Keratinocyte (primary cell): ENCODE data around the gene SLC6A1.

Experiments
- CTCF ChIP-seq, 3 experiments: IDR thresholded peaks in 1 of 3; conservative IDR thresholded peaks in 1 of 3; optimal IDR thresholded peaks in 1 of 3; 2 replicates in 2 of 3; 3 replicates in 1 of 3; pipeline versions ENCODE3 to v1.5.1; 2011; ENCODE audit warnings: low read length in 3 of 3, mild to moderate bottlenecking in 3 of 3, moderate library complexity in 2 of 3, control low read depth in 1 of 3, inconsistent platforms in 1 of 3; ENCODE audit not compliant: insufficient read depth in 2 of 3; ENCODE audit errors: extremely low read depth in 1 of 3
- EZH2 ChIP-seq: IDR thresholded peaks from one replicate; pipeline ENCODE4 v1.6.1; 2012; ENCODE audit warnings: inconsistent platforms, mild to moderate bottlenecking, low read length, moderate library complexity

GRCh38 chr3:11085093-11085840 lies 92.7 kb downstream of the SLC6A1 start:
- TF ChIP-seq CTCF (optimal IDR thresholded peaks at IDR 0.05 in 1 of 3, IDR thresholded peaks at IDR 0.05 in 1 of 3, conservative IDR thresholded peaks at IDR 0.05 in 1 of 3; ENCODE audit: extremely low read depth in 1 of 3, insufficient read depth in 2 of 3, low read length in 3 of 3), result no peak
- no peak for TF ChIP-seq EZH2
